GM23338 (cell line): ENCODE results near the gene OAS3. TPM values are rescaled to one million over a fixed set of nuclear protein-coding genes. Genes with fewer than 3 reads are reported as not detected.

Experiments
- ATAC-seq: fragments of 200-7000 bp; cut with Tn5 transposase; 3 replicates; pipeline ENCODE4 v1.9.1; 2020
- DNase-seq: peaks from one replicate; pipeline ENCODE4 v3.0.0-alpha.2; 2015; ENCODE audit warnings: low spot score
- H2AFZ ChIP-seq: fragments of 200-600 bp; sonication (generic); 2 replicates; pipeline ENCODE4 v1.8.0; 2016; ENCODE audit warnings: antibody characterized with exemption, mild to moderate bottlenecking, moderate library complexity
- H3F3A ChIP-seq: fragments of 200-600 bp; sonication (generic); replicated peaks from 2 replicates; pipeline ENCODE4 v1.8.0; 2017; ENCODE audit warnings: antibody characterized with exemption, mixed run types, low read depth
- H3K27ac ChIP-seq: fragments of 200-600 bp; sonication (generic); 2 replicates; pipeline ENCODE4 v1.6.1; 2016; ENCODE audit warnings: low read depth
- H3K27me3 ChIP-seq: fragments of 200-600 bp; sonication (generic); 2 replicates; pipeline ENCODE4 v1.8.0; 2016; ENCODE audit warnings: mild to moderate bottlenecking, mixed run types, moderate library complexity; ENCODE audit not compliant: insufficient read depth
- H3K36me3 ChIP-seq: fragments of 200-600 bp; sonication (generic); 2 replicates; pipeline ENCODE4 v1.8.0; 2016; ENCODE audit warnings: mild to moderate bottlenecking; ENCODE audit not compliant: insufficient read depth
- H3K4me1 ChIP-seq: fragments of 200-600 bp; sonication (generic); 2 replicates; pipeline ENCODE4 v1.8.0; 2016; ENCODE audit warnings: mild to moderate bottlenecking, moderate library complexity; ENCODE audit not compliant: insufficient read depth
- H3K4me2 ChIP-seq: fragments of 200-600 bp; sonication (generic); 2 replicates; pipeline ENCODE4 v1.7.1; 2017; ENCODE audit warnings: mixed run types
- H3K4me3 ChIP-seq: fragments of 200-600 bp; sonication (generic); 2 replicates; pipeline ENCODE4 v1.6.1; 2016; ENCODE audit warnings: mixed run types
- H3K79me2 ChIP-seq: fragments of 200-600 bp; sonication (generic); replicated peaks from 2 replicates; pipeline ENCODE4 v1.8.0; 2017; ENCODE audit warnings: mild to moderate bottlenecking; ENCODE audit not compliant: insufficient read depth
- H3K9me2 ChIP-seq: fragments of 200-600 bp; sonication (generic); 2 replicates; pipeline ENCODE4 v1.8.0; 2017; ENCODE audit not compliant: insufficient read depth
- H4K20me1 ChIP-seq: fragments of 200-600 bp; sonication (generic); replicated peaks from 2 replicates; pipeline ENCODE4 v1.8.0; 2017; ENCODE audit warnings: mild to moderate bottlenecking; ENCODE audit not compliant: insufficient read depth
- H3K27ac Mint-ChIP-seq: 2 replicates; pipeline ENCODE4 v1.8.0; 2020; ENCODE audit warnings: inconsistent platforms, mild to moderate bottlenecking, moderate library complexity, mixed read lengths
- H3K27me3 Mint-ChIP-seq: 3 replicates; pipeline ENCODE4 v1.8.0; 2022; ENCODE audit warnings: low read depth, mild to moderate bottlenecking, moderate library complexity, mixed read lengths, inconsistent platforms; ENCODE audit not compliant: insufficient read depth, poor library complexity
- H3K36me3 Mint-ChIP-seq: 3 replicates; pipeline ENCODE4 v1.8.0; 2021; ENCODE audit warnings: low read depth, mild to moderate bottlenecking, inconsistent platforms, moderate library complexity, mixed read lengths
- H3K4me1 Mint-ChIP-seq: 3 replicates; pipeline ENCODE4 v1.8.0; 2020; ENCODE audit warnings: mild to moderate bottlenecking, inconsistent platforms, mixed read lengths
- H3K4me3 Mint-ChIP-seq: 3 replicates; pipeline ENCODE4 v1.8.0; 2021; ENCODE audit warnings: moderate library complexity, mild to moderate bottlenecking, inconsistent platforms, mixed read lengths
- H3K9me3 Mint-ChIP-seq: 3 replicates; pipeline ENCODE4 v1.8.0; 2020; ENCODE audit warnings: moderate library complexity, mild to moderate bottlenecking, inconsistent platforms, mixed read lengths
- CREB1 ChIP-seq: fragments of 250-450 bp; sonication (Bioruptor Pico); IDR thresholded peaks from 2 replicates; pipeline ENCODE4 v1.5.0; 2020; ENCODE audit warnings: low read depth, mild to moderate bottlenecking, moderate library complexity
- EZH2 ChIP-seq: fragments of 200-600 bp; sonication (generic); IDR thresholded peaks from one replicate; pipeline ENCODE4 v1.8.0; 2017; ENCODE audit warnings: antibody characterized with exemption, mild to moderate bottlenecking, low read depth; ENCODE audit not compliant: unreplicated experiment
- EZH2phosphoT487 ChIP-seq: fragments of 200-600 bp; sonication (generic); IDR thresholded peaks from one replicate; pipeline ENCODE4 v1.8.1; 2018; ENCODE audit warnings: antibody characterized with exemption; ENCODE audit not compliant: unreplicated experiment
- JUNB ChIP-seq: IDR thresholded peaks from one replicate; pipeline ENCODE4 v1.6.1; 2016; ENCODE audit warnings: antibody characterized with exemption; ENCODE audit not compliant: unreplicated experiment
- NANOG ChIP-seq: IDR thresholded peaks from 2 replicates; pipeline ENCODE4 v1.6.1; 2016; ENCODE audit warnings: antibody characterized with exemption, borderline replicate concordance
- POLR2AphosphoS5 ChIP-seq: IDR thresholded peaks from 2 replicates; pipeline ENCODE4 v1.6.1; 2016; ENCODE audit warnings: antibody characterized with exemption, low read depth
- STAT1 ChIP-seq: IDR thresholded peaks from one replicate; pipeline ENCODE4 v1.6.1; 2016; ENCODE audit warnings: antibody characterized with exemption; ENCODE audit not compliant: unreplicated experiment
- ZNF114 ChIP-seq: fragments of 250-450 bp; sonication (Bioruptor Pico); IDR thresholded peaks from 2 replicates; pipeline ENCODE4 v1.5.0; 2020; ENCODE audit warnings: mild to moderate bottlenecking, moderate library complexity
- ZNF331 ChIP-seq: fragments of 250-450 bp; sonication (Bioruptor Pico); IDR thresholded peaks from 2 replicates; pipeline ENCODE4 v1.5.0; 2020; ENCODE audit warnings: low read depth, mild to moderate bottlenecking, moderate library complexity
- polyA plus RNA-seq: library from polyadenylated mRNA; unstranded; fragments of >200 nt; fragmentation: Nextera tagmentation; extraction: Ambion mirVana; gene quantifications from 2 replicates; pipeline ENCODE4 v1.2.1, GENCODE V29; 2016
- total RNA-seq: library from RNA; depleted of rRNA; stranded (reverse); fragments of >200 nt; shearing (Covaris generic); gene quantifications from 2 replicates; pipeline ENCODE4 v1.2.3, GENCODE V29; 2014
- TF ChIP-seq, protein P1 (sequence below): fragments of 250-450 bp; sonication (Bioruptor Pico); IDR thresholded peaks from 2 replicates; pipeline ENCODE4 v1.5.0; 2020; ENCODE audit warnings: mild to moderate bottlenecking, moderate library complexity
- TF ChIP-seq, protein P2 (sequence below): IDR thresholded peaks from 2 replicates; pipeline ENCODE4 v1.6.1; 2016; ENCODE audit warnings: antibody characterized with exemption
- TF ChIP-seq, protein P3 (sequence below): IDR thresholded peaks from one replicate; pipeline ENCODE4 v1.6.1; 2018; ENCODE audit warnings: antibody characterized with exemption; ENCODE audit not compliant: unreplicated experiment
- TF ChIP-seq, protein P4 (sequence below), 2 experiments: fragments of 200-600 bp in 1 of 2; sonication (generic) in 1 of 2; conservative IDR thresholded peaks; 2 replicates each; pipeline versions ENCODE4 v1.5.1 to v1.6.1; 2016 to 2017; ENCODE audit warnings: antibody characterized with exemption in 2 of 2, low read depth in 2 of 2, mild to moderate bottlenecking in 2 of 2, moderate library complexity in 1 of 2

OAS3 gene
- total and polyA plus RNA-seq, 2 experiments from 2014 or later = 0.27 to 1.4 TPM

DNA sequence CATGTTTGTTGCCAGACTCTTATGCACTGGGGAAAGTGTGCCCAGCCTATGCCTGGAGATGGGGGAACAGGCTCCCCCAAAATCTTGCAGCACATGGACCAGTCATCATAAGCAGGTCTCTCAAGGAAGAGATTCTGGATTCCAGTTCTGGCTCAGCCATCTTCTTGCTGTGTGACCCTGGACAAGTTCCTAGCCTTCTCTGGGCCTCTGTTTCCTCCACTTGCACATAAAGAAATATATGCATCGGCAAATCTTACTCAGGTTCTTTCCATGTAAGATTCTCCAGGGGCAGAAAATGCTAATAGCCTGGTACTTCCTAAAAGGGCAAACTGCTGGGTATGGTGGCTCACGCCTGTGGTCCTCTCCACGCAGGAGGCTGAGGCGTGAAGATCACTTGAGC is 7.2 kb downstream of the OAS3 start:
- H3K27me3 Mint-ChIP-seq = peaks cover 2% of the 10 kb centered on the region
- Histone ChIP-seq H3K4me1 (no peaks in the 10 kb centered on the region), H3F3A (no peaks in the 10 kb centered on the region), H3K9me2 (no peaks in the 10 kb centered on the region), H3K36me3 (no peaks in the 10 kb centered on the region), H3K4me3 (no peak overlapping the region), H3K4me2 (no peak overlapping the region), H3K79me2 (no peaks in the 10 kb centered on the region), H3K27ac (no peak overlapping the region), H3K27me3 (no peaks in the 10 kb centered on the region), H4K20me1 (no peaks in the 10 kb centered on the region), H2AFZ (no peak overlapping the region)
- no peaks in the 10 kb centered on the region for H3K9me3 Mint-ChIP-seq
- ATAC-seq (no peak), DNase-seq (no peak)
- no peak overlapping the region for H3K27ac Mint-ChIP-seq
- TF ChIP-seq, protein P1, sequence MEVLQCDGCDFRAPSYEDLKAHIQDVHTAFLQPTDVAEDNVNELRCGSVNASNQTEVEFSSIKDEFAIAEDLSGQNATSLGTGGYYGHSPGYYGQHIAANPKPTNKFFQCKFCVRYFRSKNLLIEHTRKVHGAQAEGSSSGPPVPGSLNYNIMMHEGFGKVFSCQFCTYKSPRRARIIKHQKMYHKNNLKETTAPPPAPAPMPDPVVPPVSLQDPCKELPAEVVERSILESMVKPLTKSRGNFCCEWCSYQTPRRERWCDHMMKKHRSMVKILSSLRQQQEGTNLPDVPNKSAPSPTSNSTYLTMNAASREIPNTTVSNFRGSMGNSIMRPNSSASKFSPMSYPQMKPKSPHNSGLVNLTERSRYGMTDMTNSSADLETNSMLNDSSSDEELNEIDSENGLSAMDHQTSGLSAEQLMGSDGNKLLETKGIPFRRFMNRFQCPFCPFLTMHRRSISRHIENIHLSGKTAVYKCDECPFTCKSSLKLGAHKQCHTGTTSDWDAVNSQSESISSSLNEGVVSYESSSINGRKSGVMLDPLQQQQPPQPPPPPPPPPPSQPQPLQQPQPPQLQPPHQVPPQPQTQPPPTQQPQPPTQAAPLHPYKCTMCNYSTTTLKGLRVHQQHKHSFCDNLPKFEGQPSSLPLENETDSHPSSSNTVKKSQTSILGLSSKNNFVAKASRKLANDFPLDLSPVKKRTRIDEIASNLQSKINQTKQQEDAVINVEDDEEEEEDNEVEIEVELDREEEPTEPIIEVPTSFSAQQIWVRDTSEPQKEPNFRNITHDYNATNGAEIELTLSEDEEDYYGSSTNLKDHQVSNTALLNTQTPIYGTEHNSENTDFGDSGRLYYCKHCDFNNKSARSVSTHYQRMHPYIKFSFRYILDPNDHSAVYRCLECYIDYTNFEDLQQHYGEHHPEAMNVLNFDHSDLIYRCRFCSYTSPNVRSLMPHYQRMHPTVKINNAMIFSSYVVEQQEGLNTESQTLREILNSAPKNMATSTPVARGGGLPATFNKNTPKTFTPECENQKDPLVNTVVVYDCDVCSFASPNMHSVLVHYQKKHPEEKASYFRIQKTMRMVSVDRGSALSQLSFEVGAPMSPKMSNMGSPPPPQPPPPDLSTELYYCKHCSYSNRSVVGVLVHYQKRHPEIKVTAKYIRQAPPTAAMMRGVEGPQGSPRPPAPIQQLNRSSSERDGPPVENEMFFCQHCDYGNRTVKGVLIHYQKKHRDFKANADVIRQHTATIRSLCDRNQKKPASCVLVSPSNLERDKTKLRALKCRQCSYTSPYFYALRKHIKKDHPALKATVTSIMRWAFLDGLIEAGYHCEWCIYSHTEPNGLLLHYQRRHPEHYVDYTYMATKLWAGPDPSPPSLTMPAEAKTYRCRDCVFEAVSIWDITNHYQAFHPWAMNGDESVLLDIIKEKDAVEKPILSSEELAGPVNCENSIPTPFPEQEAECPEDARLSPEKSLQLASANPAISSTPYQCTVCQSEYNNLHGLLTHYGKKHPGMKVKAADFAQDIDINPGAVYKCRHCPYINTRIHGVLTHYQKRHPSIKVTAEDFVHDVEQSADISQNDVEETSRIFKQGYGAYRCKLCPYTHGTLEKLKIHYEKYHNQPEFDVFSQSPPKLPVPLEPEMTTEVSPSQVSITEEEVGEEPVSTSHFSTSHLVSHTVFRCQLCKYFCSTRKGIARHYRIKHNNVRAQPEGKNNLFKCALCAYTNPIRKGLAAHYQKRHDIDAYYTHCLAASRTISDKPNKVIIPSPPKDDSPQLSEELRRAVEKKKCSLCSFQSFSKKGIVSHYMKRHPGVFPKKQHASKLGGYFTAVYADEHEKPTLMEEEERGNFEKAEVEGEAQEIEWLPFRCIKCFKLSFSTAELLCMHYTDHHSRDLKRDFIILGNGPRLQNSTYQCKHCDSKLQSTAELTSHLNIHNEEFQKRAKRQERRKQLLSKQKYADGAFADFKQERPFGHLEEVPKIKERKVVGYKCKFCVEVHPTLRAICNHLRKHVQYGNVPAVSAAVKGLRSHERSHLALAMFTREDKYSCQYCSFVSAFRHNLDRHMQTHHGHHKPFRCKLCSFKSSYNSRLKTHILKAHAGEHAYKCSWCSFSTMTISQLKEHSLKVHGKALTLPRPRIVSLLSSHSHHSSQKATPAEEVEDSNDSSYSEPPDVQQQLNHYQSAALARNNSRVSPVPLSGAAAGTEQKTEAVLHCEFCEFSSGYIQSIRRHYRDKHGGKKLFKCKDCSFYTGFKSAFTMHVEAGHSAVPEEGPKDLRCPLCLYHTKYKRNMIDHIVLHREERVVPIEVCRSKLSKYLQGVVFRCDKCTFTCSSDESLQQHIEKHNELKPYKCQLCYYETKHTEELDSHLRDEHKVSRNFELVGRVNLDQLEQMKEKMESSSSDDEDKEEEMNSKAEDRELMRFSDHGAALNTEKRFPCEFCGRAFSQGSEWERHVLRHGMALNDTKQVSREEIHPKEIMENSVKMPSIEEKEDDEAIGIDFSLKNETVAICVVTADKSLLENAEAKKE (CRISPR knock-in tag) = no peak
- TF ChIP-seq STAT1 (no peak), JUNB (no peak), CREB1 (CRISPR knock-in tag) (no peak), EZH2phosphoT487 (no peak), ZNF331 (CRISPR knock-in tag) (no peak), NANOG (no peak), EZH2 (no peak), POLR2AphosphoS5 (no peak), ZNF114 (no peak)
- TF ChIP-seq, protein P2, sequence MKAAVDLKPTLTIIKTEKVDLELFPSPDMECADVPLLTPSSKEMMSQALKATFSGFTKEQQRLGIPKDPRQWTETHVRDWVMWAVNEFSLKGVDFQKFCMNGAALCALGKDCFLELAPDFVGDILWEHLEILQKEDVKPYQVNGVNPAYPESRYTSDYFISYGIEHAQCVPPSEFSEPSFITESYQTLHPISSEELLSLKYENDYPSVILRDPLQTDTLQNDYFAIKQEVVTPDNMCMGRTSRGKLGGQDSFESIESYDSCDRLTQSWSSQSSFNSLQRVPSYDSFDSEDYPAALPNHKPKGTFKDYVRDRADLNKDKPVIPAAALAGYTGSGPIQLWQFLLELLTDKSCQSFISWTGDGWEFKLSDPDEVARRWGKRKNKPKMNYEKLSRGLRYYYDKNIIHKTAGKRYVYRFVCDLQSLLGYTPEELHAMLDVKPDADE = no peak
- TF ChIP-seq, protein P3, sequence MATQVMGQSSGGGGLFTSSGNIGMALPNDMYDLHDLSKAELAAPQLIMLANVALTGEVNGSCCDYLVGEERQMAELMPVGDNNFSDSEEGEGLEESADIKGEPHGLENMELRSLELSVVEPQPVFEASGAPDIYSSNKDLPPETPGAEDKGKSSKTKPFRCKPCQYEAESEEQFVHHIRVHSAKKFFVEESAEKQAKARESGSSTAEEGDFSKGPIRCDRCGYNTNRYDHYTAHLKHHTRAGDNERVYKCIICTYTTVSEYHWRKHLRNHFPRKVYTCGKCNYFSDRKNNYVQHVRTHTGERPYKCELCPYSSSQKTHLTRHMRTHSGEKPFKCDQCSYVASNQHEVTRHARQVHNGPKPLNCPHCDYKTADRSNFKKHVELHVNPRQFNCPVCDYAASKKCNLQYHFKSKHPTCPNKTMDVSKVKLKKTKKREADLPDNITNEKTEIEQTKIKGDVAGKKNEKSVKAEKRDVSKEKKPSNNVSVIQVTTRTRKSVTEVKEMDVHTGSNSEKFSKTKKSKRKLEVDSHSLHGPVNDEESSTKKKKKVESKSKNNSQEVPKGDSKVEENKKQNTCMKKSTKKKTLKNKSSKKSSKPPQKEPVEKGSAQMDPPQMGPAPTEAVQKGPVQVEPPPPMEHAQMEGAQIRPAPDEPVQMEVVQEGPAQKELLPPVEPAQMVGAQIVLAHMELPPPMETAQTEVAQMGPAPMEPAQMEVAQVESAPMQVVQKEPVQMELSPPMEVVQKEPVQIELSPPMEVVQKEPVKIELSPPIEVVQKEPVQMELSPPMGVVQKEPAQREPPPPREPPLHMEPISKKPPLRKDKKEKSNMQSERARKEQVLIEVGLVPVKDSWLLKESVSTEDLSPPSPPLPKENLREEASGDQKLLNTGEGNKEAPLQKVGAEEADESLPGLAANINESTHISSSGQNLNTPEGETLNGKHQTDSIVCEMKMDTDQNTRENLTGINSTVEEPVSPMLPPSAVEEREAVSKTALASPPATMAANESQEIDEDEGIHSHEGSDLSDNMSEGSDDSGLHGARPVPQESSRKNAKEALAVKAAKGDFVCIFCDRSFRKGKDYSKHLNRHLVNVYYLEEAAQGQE = no peak
- TF ChIP-seq, protein P4, sequence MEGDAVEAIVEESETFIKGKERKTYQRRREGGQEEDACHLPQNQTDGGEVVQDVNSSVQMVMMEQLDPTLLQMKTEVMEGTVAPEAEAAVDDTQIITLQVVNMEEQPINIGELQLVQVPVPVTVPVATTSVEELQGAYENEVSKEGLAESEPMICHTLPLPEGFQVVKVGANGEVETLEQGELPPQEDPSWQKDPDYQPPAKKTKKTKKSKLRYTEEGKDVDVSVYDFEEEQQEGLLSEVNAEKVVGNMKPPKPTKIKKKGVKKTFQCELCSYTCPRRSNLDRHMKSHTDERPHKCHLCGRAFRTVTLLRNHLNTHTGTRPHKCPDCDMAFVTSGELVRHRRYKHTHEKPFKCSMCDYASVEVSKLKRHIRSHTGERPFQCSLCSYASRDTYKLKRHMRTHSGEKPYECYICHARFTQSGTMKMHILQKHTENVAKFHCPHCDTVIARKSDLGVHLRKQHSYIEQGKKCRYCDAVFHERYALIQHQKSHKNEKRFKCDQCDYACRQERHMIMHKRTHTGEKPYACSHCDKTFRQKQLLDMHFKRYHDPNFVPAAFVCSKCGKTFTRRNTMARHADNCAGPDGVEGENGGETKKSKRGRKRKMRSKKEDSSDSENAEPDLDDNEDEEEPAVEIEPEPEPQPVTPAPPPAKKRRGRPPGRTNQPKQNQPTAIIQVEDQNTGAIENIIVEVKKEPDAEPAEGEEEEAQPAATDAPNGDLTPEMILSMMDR (conservative IDR thresholded peaks at IDR 0.05; ENCODE audit: low read depth in 2 of 2) = no peak
- peaks cover 2% of the 10 kb centered on the region; the same call in 1 of the 3 replicates for H3K4me1 Mint-ChIP-seq
- H3K4me3 Mint-ChIP-seq = no peak overlapping the region
- H3K36me3 Mint-ChIP-seq = no peaks in the 10 kb centered on the region
